PC-9 (cell line): ENCODE results near the gene SEMA3B. TPM values are rescaled to one million over a fixed set of nuclear protein-coding genes. Genes with fewer than 3 reads are reported as not detected.

ENCODE experiments used
- BruUV-seq: library from RNA; stranded (reverse); fragments of 400-500 nt; replicated peaks from 2 replicates; lab custom pipeline; 2021; lab: Mats Ljungman, UMichigan
- CTCF ChIA-PET: fragments of 300-600 bp; sonication (Branson Sonifier 250); formaldehyde crosslinking; loops from one replicate; lab custom pipeline; 2022; ENCODE audit warnings: antibody characterized with exemption; lab: Charles Lee
- POLR2A ChIA-PET: fragments of 300-600 bp; sonication (Branson Sonifier 250); formaldehyde crosslinking; loops from one replicate; lab custom pipeline; 2022; ENCODE audit warnings: antibody characterized with exemption; ENCODE audit not compliant: unreplicated experiment; lab: Charles Lee
- DNase-seq, 2 experiments: peaks; one replicate each; pipeline versions ENCODE4 v3.0.0 to v3.0.0-alpha.2; 2015 to 2022; ENCODE audit warnings: mixed read lengths in 1 of 2
- H2AFZ ChIP-seq: fragments of 200-600 bp; sonication (generic); 2 replicates; pipeline ENCODE4 v1.8.1; 2017; ENCODE audit warnings: antibody characterized with exemption
- H3F3A ChIP-seq: fragments of 200-600 bp; sonication (generic); 2 replicates; pipeline ENCODE4 v1.8.1; 2017; ENCODE audit warnings: antibody characterized with exemption, mild to moderate bottlenecking, low read depth; ENCODE audit not compliant: insufficient read depth
- H3K27ac ChIP-seq: fragments of 200-600 bp; sonication (generic); 2 replicates; pipeline ENCODE4 v1.6.1; 2016; ENCODE audit warnings: mixed run types
- H3K27me3 ChIP-seq: fragments of 200-600 bp; sonication (generic); 2 replicates; pipeline ENCODE4 v1.6.1; 2016; ENCODE audit warnings: low read depth, mixed run types; ENCODE audit not compliant: insufficient read depth
- H3K36me3 ChIP-seq: fragments of 200-600 bp; sonication (generic); 2 replicates; pipeline ENCODE4 v1.6.1; 2016; ENCODE audit warnings: low read depth, mixed run types
- H3K4me1 ChIP-seq: fragments of 200-600 bp; sonication (generic); replicated peaks from 2 replicates; pipeline ENCODE4 v1.6.1; 2016; ENCODE audit warnings: mixed run types; ENCODE audit not compliant: insufficient read depth
- H3K4me2 ChIP-seq: fragments of 200-600 bp; sonication (generic); 2 replicates; pipeline ENCODE4 v1.6.1; 2017; ENCODE audit warnings: mixed run types
- H3K4me3 ChIP-seq: fragments of 200-600 bp; sonication (generic); 2 replicates; pipeline ENCODE4 v1.6.1; 2016; ENCODE audit warnings: mixed run types
- H3K79me2 ChIP-seq: fragments of 200-600 bp; sonication (generic); 2 replicates; pipeline ENCODE4 v1.6.1; 2017; ENCODE audit warnings: low read depth, mixed run types
- H3K9me2 ChIP-seq: fragments of 200-600 bp; sonication (generic); 2 replicates; pipeline ENCODE4 v1.8.1; 2017; ENCODE audit warnings: mild to moderate bottlenecking; ENCODE audit not compliant: insufficient read depth
- H3K9me3 ChIP-seq: fragments of 200-600 bp; sonication (generic); 2 replicates; pipeline ENCODE4 v1.8.1; 2016; ENCODE audit warnings: low read depth; ENCODE audit not compliant: insufficient read depth
- H4K20me1 ChIP-seq: fragments of 200-600 bp; sonication (generic); 2 replicates; pipeline ENCODE4 v1.8.1; 2017; ENCODE audit not compliant: insufficient read depth
- CTCF ChIP-seq: fragments of 200-600 bp; sonication (generic); conservative IDR thresholded peaks from 2 replicates; pipeline ENCODE4 v1.6.1; 2017; ENCODE audit warnings: mixed run types, antibody characterized with exemption, mild to moderate bottlenecking, moderate library complexity
- EZH2 ChIP-seq: fragments of 200-600 bp; sonication (generic); IDR thresholded peaks from 2 replicates; pipeline ENCODE4 v1.8.0; 2017; ENCODE audit warnings: antibody characterized with exemption, low read depth
- intact Hi-C: fragments of 100-400 bp; cut with micrococcal nuclease; formaldehyde crosslinking; loops from one replicate; pipeline ENCODE4 v1.10.0; 2022; ENCODE audit not compliant: unreplicated experiment
- total RNA-seq: library from RNA; stranded (reverse); gene quantifications from 2 replicates; pipeline ENCODE4 v1.2.3, GENCODE V29; 2021

The SEMA3B gene
- total RNA-seq, 1 experiment from 2014 or later: 52.4 TPM

GRCh38 chr3:50256978-50257890 lies 11.7 kb upstream of the SEMA3B start:
- Histone ChIP-seq H3K36me3 (no peaks in the 10 kb centered on the region), H3K27me3 (no peaks in the 10 kb centered on the region), H3K9me3 (no peaks in the 10 kb centered on the region), H4K20me1 (no peaks in the 10 kb centered on the region), H3F3A (0 out of 2 replicates have a peak, but pooled peaks cover 4% of the 10 kb centered on the region), H3K4me2 (no peak overlapping the region), H3K4me3 (no peak overlapping the region), H3K9me2 (no peaks in the 10 kb centered on the region), H3K4me1 (no peaks in the 10 kb centered on the region; the same call in 1 of the 2 replicates), H2AFZ (no peak overlapping the region), H3K27ac (no peak overlapping the region), H3K79me2 (no peaks in the 10 kb centered on the region)
- no peak for DNase-seq
- ChIA-PET CTCF (interaction anchor here (1.3 kb wide), 1 partner anchor 11 kb away, joined by 5 read pairs; no protein-coding TSS in a partner anchor), POLR2A (no interaction called here)
- intact Hi-C loops: loop anchor here (1.0 kb wide), 1 partner anchor 30 kb away; no protein-coding TSS in a partner anchor
- no TSS peak for BruUV-seq
- peak; percentile 62; the same call in 1 of the 2 replicates for TF ChIP-seq CTCF
- no peak for TF ChIP-seq EZH2

GRCh38 chr3:50258029-50258680 lies 10.8 kb upstream of the SEMA3B start:
- Histone ChIP-seq H3K4me1 (no peaks in the 10 kb centered on the region; the same call in 1 of the 2 replicates), H3K27me3 (no peaks in the 10 kb centered on the region), H3K4me2 (no peak overlapping the region), H2AFZ (no peak overlapping the region), H4K20me1 (no peaks in the 10 kb centered on the region), H3F3A (0 out of 2 replicates have a peak, but pooled peaks cover 4% of the 10 kb centered on the region), H3K79me2 (no peaks in the 10 kb centered on the region), H3K27ac (no peak overlapping the region), H3K4me3 (no peak overlapping the region), H3K9me2 (no peaks in the 10 kb centered on the region), H3K9me3 (no peaks in the 10 kb centered on the region), H3K36me3 (no peaks in the 10 kb centered on the region)
- POLR2A ChIA-PET: no interaction called here
- CTCF ChIA-PET: interaction anchor here (0.6 to 1.0 kb wide), 4 partner anchors 10 to 1411 kb away, joined by 3 to 9 read pairs (median 5); no protein-coding TSS in a partner anchor
- TF ChIP-seq CTCF (no peak), EZH2 (no peak)
- intact Hi-C loops: no loop called here
- no peak for DNase-seq
- BruUV-seq: no TSS peak

- H3F3A ChIP-seq: peaks cover 6% of the 10 kb centered on the region; the same call in 1 of the 2 replicates
- H3K4me2 ChIP-seq: no peak overlapping the region
- peaks cover 6% of the 10 kb centered on the region for H3K4me1 ChIP-seq
- H3K27ac ChIP-seq: no peak overlapping the region
- TF ChIP-seq CTCF: no peak
- no peak for TF ChIP-seq EZH2
- DNase-seq: no peak
- H3K27me3 ChIP-seq: no peaks in the 10 kb centered on the region
- no peaks in the 10 kb centered on the region for H3K9me2 ChIP-seq
- intact Hi-C loops: no loop called here
- ChIA-PET CTCF (interaction anchor here (0.6 to 1.0 kb wide), 3 partner anchors 10 to 31 kb away, joined by 3 to 9 read pairs (median 7); no protein-coding TSS in a partner anchor), POLR2A (no interaction called here)
- H4K20me1 ChIP-seq: no peaks in the 10 kb centered on the region
- H3K79me2 ChIP-seq: no peaks in the 10 kb centered on the region
- no peak overlapping the region for H3K4me3 ChIP-seq
- no peak overlapping the region for H2AFZ ChIP-seq
- no TSS peak for BruUV-seq
- H3K9me3 ChIP-seq: no peaks in the 10 kb centered on the region
- no peaks in the 10 kb centered on the region for H3K36me3 ChIP-seq
Measured at GRCh38 chr3:50258979-50259378, 10.0 kb upstream of the SEMA3B start.
